ENCODE data around the gene PRR7. TPM values are rescaled to one million over a fixed set of nuclear protein-coding genes. Genes with fewer than 3 reads are reported as not detected.
A peak's percentile ranks its signal among the peaks of the same experiment; 100 is the strongest.

The PRR7 gene
- total RNA-seq, 1 experiment from 2014 or later, result 39.2 TPM

- H3K4me1 ChIP-seq (ENCODE audit: control insufficient read depth, insufficient read depth, low read length), result peaks cover 18% of the 10 kb centered on the region
- ChIA-PET CTCF (interaction anchor here (1.3 to 1.8 kb wide), 3 partner anchors 22 to 115 kb away, joined by 4 to 13 read pairs (median 5); no protein-coding TSS in a partner anchor), POLR2A (interaction anchor here (1.5 kb wide), 1 partner anchor 17 kb away, joined by 9 read pairs; no protein-coding TSS in a partner anchor)
- no peaks in the 10 kb centered on the region for H3K27me3 ChIP-seq (ENCODE audit: control insufficient read depth, insufficient read depth, low read length)
- H3K9me3 ChIP-seq (ENCODE audit: control insufficient read depth, insufficient read depth, low read depth, low read length), result no peaks in the 10 kb centered on the region
- no peak for ATAC-seq
- TF ChIP-seq, protein P1, sequence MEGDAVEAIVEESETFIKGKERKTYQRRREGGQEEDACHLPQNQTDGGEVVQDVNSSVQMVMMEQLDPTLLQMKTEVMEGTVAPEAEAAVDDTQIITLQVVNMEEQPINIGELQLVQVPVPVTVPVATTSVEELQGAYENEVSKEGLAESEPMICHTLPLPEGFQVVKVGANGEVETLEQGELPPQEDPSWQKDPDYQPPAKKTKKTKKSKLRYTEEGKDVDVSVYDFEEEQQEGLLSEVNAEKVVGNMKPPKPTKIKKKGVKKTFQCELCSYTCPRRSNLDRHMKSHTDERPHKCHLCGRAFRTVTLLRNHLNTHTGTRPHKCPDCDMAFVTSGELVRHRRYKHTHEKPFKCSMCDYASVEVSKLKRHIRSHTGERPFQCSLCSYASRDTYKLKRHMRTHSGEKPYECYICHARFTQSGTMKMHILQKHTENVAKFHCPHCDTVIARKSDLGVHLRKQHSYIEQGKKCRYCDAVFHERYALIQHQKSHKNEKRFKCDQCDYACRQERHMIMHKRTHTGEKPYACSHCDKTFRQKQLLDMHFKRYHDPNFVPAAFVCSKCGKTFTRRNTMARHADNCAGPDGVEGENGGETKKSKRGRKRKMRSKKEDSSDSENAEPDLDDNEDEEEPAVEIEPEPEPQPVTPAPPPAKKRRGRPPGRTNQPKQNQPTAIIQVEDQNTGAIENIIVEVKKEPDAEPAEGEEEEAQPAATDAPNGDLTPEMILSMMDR (IDR thresholded peaks at IDR 0.05), result no peak
- TF ChIP-seq, protein P2, sequence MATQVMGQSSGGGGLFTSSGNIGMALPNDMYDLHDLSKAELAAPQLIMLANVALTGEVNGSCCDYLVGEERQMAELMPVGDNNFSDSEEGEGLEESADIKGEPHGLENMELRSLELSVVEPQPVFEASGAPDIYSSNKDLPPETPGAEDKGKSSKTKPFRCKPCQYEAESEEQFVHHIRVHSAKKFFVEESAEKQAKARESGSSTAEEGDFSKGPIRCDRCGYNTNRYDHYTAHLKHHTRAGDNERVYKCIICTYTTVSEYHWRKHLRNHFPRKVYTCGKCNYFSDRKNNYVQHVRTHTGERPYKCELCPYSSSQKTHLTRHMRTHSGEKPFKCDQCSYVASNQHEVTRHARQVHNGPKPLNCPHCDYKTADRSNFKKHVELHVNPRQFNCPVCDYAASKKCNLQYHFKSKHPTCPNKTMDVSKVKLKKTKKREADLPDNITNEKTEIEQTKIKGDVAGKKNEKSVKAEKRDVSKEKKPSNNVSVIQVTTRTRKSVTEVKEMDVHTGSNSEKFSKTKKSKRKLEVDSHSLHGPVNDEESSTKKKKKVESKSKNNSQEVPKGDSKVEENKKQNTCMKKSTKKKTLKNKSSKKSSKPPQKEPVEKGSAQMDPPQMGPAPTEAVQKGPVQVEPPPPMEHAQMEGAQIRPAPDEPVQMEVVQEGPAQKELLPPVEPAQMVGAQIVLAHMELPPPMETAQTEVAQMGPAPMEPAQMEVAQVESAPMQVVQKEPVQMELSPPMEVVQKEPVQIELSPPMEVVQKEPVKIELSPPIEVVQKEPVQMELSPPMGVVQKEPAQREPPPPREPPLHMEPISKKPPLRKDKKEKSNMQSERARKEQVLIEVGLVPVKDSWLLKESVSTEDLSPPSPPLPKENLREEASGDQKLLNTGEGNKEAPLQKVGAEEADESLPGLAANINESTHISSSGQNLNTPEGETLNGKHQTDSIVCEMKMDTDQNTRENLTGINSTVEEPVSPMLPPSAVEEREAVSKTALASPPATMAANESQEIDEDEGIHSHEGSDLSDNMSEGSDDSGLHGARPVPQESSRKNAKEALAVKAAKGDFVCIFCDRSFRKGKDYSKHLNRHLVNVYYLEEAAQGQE (IDR thresholded peaks at IDR 0.05; ENCODE audit: insufficient read depth in 1 of 2, low read depth in 2 of 2, low read length in 1 of 2), result no peak
- TF ChIP-seq SIN3A (IDR thresholded peaks at IDR 0.05; ENCODE audit: borderline replicate concordance, insufficient read depth, low read depth, low read length) (no peak), POLR2AphosphoS5 (IDR thresholded peaks at IDR 0.05; ENCODE audit: low read depth, low read length) (no peak), TCF7L2 (IDR thresholded peaks at IDR 0.05; ENCODE audit: low read depth, low read length) (no peak)
- H3K4me3 ChIP-seq (ENCODE audit: low read depth in 2 of 2, low read length in 2 of 2), result peak overlapping the region; percentile 60 to 62
- TSS peak; percentile 85 for BruUV-seq (replicated peaks)
- H3K36me3 ChIP-seq (ENCODE audit: control insufficient read depth, insufficient read depth, low read length), result peaks cover 2% of the 10 kb centered on the region; the same call in 1 of the 2 replicates
- intact Hi-C loops (cut with micrococcal nuclease; ENCODE audit: unreplicated experiment), result no loop called here
- no peak for DNase-seq (ENCODE audit: low read depth, low spot score)
- peak overlapping the region; percentile 97 for H3K27ac ChIP-seq (ENCODE audit: low read length)
- in situ Hi-C loops (cut with HindIII; ENCODE audit: low pct_unique_long_range_greater_than_20kb, low sequenced_read_pairs), result no loop called here
Measured at GRCh38 chr5:177425196-177425800, 21.3 kb upstream of the PRR7 start.

GRCh38 chr5:177425801-177426565, 20.6 kb upstream of the PRR7 start:
- ATAC-seq, result peak; percentile 94
- in situ Hi-C loops (cut with HindIII; ENCODE audit: low pct_unique_long_range_greater_than_20kb, low sequenced_read_pairs), result no loop called here
- no peaks in the 10 kb centered on the region for H3K27me3 ChIP-seq (ENCODE audit: control insufficient read depth, insufficient read depth, low read length)
- DNase-seq (ENCODE audit: low read depth, low spot score), result peak; percentile 100
- peaks cover 18% of the 10 kb centered on the region for H3K4me1 ChIP-seq (ENCODE audit: control insufficient read depth, insufficient read depth, low read length)
- H3K4me3 ChIP-seq (ENCODE audit: low read depth in 2 of 2, low read length in 2 of 2), result peak overlapping the region; percentile 60 to 62
- CTCF ChIA-PET, result interaction anchor here (0.6 to 1.8 kb wide), 4 partner anchors 11 to 116 kb away, joined by 4 to 13 read pairs (median 5); no protein-coding TSS in a partner anchor
- H3K9me3 ChIP-seq (ENCODE audit: control insufficient read depth, insufficient read depth, low read depth, low read length), result no peaks in the 10 kb centered on the region
- no TSS peak for BruUV-seq (replicated peaks)
- POLR2A ChIA-PET, result interaction anchor here (0.6 to 1.6 kb wide), 5 partner anchors 17 to 55 kb away, joined by 4 to 11 read pairs (median 9); no protein-coding TSS in a partner anchor
- H3K27ac ChIP-seq (ENCODE audit: low read length), result peak overlapping the region; percentile 97
- no peak for TF ChIP-seq SIN3A (IDR thresholded peaks at IDR 0.05; ENCODE audit: borderline replicate concordance, insufficient read depth, low read depth, low read length)
- TF ChIP-seq POLR2AphosphoS5 (IDR thresholded peaks at IDR 0.05; ENCODE audit: low read depth, low read length), result peak; percentile 86
- intact Hi-C loops (cut with micrococcal nuclease; ENCODE audit: unreplicated experiment), result no loop called here
- H3K36me3 ChIP-seq (ENCODE audit: control insufficient read depth, insufficient read depth, low read length), result peaks cover 2% of the 10 kb centered on the region; the same call in 1 of the 2 replicates

All from Panc1 (cell line).